SU-DHL-6 (cell line): ENCODE results near the gene CBLN1.

Experiments used
- H2AFZ ChIP-seq: fragments of 200-600 bp; sonication (generic); 2 replicates; pipeline ENCODE4 v1.6.1; 2014; ENCODE audit warnings: low read depth, mild to moderate bottlenecking, moderate library complexity, mixed read lengths, antibody characterized with exemption, low read length; ENCODE audit not compliant: severe bottlenecking
- H3F3A ChIP-seq: fragments of 200-600 bp; shearing (Covaris generic); 2 replicates; pipeline ENCODE4 v1.6.0; 2016; ENCODE audit warnings: antibody characterized with exemption, mild to moderate bottlenecking; ENCODE audit not compliant: insufficient read depth
- H3K27ac ChIP-seq: fragments of 200-600 bp; sonication (generic); 2 replicates; pipeline ENCODE4 v1.5.1; 2016; ENCODE audit warnings: low read depth, mild to moderate bottlenecking, low read length, moderate library complexity, mixed read lengths
- H3K27me3 ChIP-seq: fragments of 200-600 bp; sonication (generic), shearing (Covaris generic); 2 replicates; pipeline ENCODE4 v1.6.0; 2014; ENCODE audit warnings: mild to moderate bottlenecking, low read length
- H3K36me3 ChIP-seq: fragments of 200-600 bp; sonication (generic); 2 replicates; pipeline ENCODE4 v1.6.1; 2014; ENCODE audit warnings: mild to moderate bottlenecking, low read length, mixed read lengths
- H3K4me2 ChIP-seq: fragments of 300-600, 200-600 bp; shearing (Covaris generic), sonication (generic); 2 replicates; pipeline ENCODE4 v1.6.0; 2014; ENCODE audit warnings: low read length, low read depth, mild to moderate bottlenecking; ENCODE audit not compliant: poor library complexity, severe bottlenecking
- H3K4me3 ChIP-seq: fragments of 200-600 bp; sonication (generic); 2 replicates; pipeline ENCODE4 v1.5.1; 2014; ENCODE audit warnings: antibody characterized with exemption, low read length, mild to moderate bottlenecking, mixed read lengths; ENCODE audit not compliant: insufficient read depth, poor library complexity, severe bottlenecking
- H3K79me2 ChIP-seq: fragments of 200-600 bp; sonication (generic); 2 replicates; pipeline ENCODE4 v1.6.1; 2014; ENCODE audit warnings: mild to moderate bottlenecking, low read length, moderate library complexity; ENCODE audit not compliant: insufficient read depth
- H3K9ac ChIP-seq: fragments of 200-600 bp; sonication (generic); 2 replicates; pipeline ENCODE4 v1.7.0; 2014; ENCODE audit warnings: mild to moderate bottlenecking, low read length
- H3K9me2 ChIP-seq: fragments of 200-600 bp; sonication (generic); replicated peaks from 2 replicates; pipeline ENCODE4 v1.6.1; 2014; ENCODE audit warnings: low read length; ENCODE audit not compliant: insufficient read depth
- H3K9me3 ChIP-seq: fragments of 200-600 bp; sonication (generic); 2 replicates; pipeline ENCODE4 v1.6.1; 2014; ENCODE audit warnings: low read length, mixed read lengths; ENCODE audit not compliant: insufficient read depth
- H4K20me1 ChIP-seq: fragments of 200-600 bp; sonication (generic); 2 replicates; pipeline ENCODE4 v1.6.1; 2014; ENCODE audit warnings: low read depth, mild to moderate bottlenecking, antibody characterized with exemption, low read length, moderate library complexity, mixed read lengths
- EZH2phosphoT487 ChIP-seq: fragments of 200-600 bp; sonication (generic), shearing (Covaris generic); conservative IDR thresholded peaks from 2 replicates; pipeline ENCODE4 v1.6.1; 2018; ENCODE audit warnings: mild to moderate bottlenecking, antibody characterized with exemption, low read length, moderate library complexity, mixed read lengths
- TF ChIP-seq, protein P1 (sequence below): fragments of 200-600 bp; sonication (generic); IDR thresholded peaks from one replicate; pipeline ENCODE4 v1.5.1; 2017; ENCODE audit warnings: antibody characterized with exemption, mild to moderate bottlenecking, low read length, moderate library complexity; ENCODE audit not compliant: insufficient read depth, poor library complexity, severe bottlenecking

The CBLN1 gene

DNA sequence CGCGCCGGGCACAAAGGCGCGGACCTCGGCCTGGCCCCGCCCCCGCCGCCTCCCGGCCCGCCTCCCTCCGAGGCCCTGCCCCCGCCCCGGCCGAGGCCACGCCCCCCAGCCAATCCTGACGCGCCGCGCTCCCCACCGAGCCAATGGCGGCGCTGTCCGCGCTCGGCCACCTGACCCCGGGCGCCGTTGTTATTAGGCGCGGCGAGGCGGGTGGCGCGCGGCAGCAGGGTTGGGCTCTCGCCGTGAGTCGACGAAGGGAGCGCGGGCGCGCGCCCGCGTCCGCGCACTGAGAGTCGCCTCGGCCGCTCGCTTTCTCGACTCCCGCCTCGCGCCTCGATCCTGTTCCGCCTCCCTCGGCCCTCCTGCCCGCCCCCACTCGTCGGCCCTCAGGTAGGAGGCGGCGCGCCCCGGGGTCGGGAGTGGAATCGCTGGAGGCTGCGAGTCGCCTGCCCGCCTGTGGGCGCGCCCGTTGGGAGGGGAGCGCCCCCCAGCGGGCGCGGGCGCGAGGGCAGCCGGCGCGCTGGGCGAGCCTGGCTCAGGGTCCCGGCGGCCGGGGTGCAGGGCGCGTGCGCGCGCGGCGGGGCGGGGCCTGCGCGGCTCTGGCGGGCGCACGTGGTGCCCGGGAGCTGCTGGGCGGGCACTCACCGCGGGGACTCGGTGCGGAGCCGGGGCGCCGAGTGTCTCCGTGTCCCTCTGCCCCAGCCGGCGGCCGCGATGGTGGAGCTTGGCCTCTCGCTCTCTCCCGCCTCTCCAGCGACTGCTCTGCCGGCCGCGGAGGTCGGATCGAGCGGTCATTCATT lies 405 bp upstream of the CBLN1 start:
- no peaks in the 10 kb centered on the region for H3K9me3 ChIP-seq
- no peaks in the 10 kb centered on the region for H3K36me3 ChIP-seq
- no peaks in the 10 kb centered on the region for H3F3A ChIP-seq
- H3K4me2 ChIP-seq: no peak overlapping the region
- H3K79me2 ChIP-seq: no peaks in the 10 kb centered on the region
- TF ChIP-seq EZH2phosphoT487: no peak
- TF ChIP-seq, protein P1, sequence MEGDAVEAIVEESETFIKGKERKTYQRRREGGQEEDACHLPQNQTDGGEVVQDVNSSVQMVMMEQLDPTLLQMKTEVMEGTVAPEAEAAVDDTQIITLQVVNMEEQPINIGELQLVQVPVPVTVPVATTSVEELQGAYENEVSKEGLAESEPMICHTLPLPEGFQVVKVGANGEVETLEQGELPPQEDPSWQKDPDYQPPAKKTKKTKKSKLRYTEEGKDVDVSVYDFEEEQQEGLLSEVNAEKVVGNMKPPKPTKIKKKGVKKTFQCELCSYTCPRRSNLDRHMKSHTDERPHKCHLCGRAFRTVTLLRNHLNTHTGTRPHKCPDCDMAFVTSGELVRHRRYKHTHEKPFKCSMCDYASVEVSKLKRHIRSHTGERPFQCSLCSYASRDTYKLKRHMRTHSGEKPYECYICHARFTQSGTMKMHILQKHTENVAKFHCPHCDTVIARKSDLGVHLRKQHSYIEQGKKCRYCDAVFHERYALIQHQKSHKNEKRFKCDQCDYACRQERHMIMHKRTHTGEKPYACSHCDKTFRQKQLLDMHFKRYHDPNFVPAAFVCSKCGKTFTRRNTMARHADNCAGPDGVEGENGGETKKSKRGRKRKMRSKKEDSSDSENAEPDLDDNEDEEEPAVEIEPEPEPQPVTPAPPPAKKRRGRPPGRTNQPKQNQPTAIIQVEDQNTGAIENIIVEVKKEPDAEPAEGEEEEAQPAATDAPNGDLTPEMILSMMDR: no peak
- no peak overlapping the region for H3K27ac ChIP-seq
- H2AFZ ChIP-seq: no peak overlapping the region
- H3K4me3 ChIP-seq: no peak overlapping the region
- H3K27me3 ChIP-seq: no peaks in the 10 kb centered on the region
- no peak overlapping the region for H3K9ac ChIP-seq
- H4K20me1 ChIP-seq: no peaks in the 10 kb centered on the region
- no peaks in the 10 kb centered on the region for H3K9me2 ChIP-seq

DNA sequence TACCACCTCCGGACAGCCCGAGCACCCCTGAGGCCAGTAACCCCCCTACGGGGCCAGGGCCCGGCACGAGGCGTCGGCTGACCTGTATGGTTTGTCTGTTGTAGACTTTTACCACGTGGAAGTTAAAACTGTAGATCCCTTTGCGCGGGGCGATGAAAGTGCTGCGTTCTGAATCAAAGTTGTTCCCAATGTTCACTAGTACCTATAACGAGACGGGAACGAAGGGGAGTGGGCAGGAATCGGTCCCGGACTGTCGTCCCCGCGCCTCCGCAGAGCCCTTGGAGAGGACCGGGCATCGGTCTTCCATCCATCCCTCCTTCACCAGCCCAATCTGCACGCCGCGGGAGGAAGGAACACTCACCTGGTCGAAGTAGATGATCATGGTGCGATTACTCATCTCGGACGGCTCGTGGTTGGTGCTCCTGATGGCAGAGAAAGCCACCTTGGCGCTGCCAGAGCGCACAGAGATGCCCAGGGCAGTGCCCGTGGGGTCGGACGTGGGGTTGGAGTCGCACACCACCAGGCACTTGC lies 732 bp downstream of the CBLN1 start:
- Histone ChIP-seq H3K79me2 (no peaks in the 10 kb centered on the region), H3F3A (no peaks in the 10 kb centered on the region), H3K36me3 (no peaks in the 10 kb centered on the region), H3K27ac (no peak overlapping the region), H3K9me2 (no peaks in the 10 kb centered on the region), H4K20me1 (no peaks in the 10 kb centered on the region), H3K27me3 (no peaks in the 10 kb centered on the region), H3K9me3 (no peaks in the 10 kb centered on the region), H2AFZ (no peak overlapping the region), H3K9ac (no peak overlapping the region), H3K4me2 (no peak overlapping the region), H3K4me3 (no peak overlapping the region)
- TF ChIP-seq, protein P1: no peak
- no peak for TF ChIP-seq EZH2phosphoT487

DNA sequence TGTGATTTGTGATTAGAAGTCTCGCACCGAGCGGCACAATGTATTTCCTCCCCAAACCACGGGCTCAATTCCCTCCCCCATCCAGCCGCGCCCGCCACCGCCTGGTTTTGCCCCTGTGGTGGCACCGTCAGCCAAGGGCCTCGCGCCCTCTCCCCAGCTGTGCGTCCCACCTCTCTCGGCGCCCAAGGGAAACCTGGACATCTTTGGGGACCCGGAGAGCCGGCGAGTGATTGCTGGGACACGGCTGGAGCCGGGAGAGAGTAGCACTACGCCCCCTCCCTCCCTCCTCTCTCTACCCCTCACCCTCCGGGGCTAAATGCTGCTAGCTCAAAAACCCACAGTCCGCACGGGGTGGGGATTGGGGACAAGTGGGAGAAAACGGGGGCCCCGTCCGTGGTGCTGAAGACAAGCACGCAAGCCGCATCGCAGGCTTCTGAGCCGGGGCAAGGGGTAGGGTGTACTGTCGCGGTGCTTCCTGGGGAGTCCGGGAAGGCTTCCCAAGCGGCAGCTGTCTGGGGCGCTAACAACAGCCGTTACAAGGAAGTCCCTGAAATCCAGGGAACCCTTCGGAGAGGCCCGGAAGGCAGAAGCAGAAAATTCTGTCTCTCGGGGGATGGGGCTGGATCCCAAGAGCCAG lies 1.4 kb downstream of the CBLN1 start:
- no peak overlapping the region for H2AFZ ChIP-seq
- H3K9me2 ChIP-seq: no peaks in the 10 kb centered on the region
- no peaks in the 10 kb centered on the region for H3K27me3 ChIP-seq
- H3K36me3 ChIP-seq: no peaks in the 10 kb centered on the region
- no peaks in the 10 kb centered on the region for H3K9me3 ChIP-seq
- no peak overlapping the region for H3K27ac ChIP-seq
- H3K9ac ChIP-seq: no peak overlapping the region
- H3K4me2 ChIP-seq: no peak overlapping the region
- TF ChIP-seq, protein P1: no peak
- TF ChIP-seq EZH2phosphoT487: no peak
- no peaks in the 10 kb centered on the region for H3K79me2 ChIP-seq
- H3K4me3 ChIP-seq: no peak overlapping the region
- no peaks in the 10 kb centered on the region for H3F3A ChIP-seq
- no peaks in the 10 kb centered on the region for H4K20me1 ChIP-seq
